Fibroblast of skin of abdomen (primary cell): ENCODE data around the gene CDH22.

ENCODE experiments used
- DNase-seq: peaks from one replicate; pipeline ENCODE4 v3.0.0-alpha.2; 2013

Gene CDH22

DNA sequence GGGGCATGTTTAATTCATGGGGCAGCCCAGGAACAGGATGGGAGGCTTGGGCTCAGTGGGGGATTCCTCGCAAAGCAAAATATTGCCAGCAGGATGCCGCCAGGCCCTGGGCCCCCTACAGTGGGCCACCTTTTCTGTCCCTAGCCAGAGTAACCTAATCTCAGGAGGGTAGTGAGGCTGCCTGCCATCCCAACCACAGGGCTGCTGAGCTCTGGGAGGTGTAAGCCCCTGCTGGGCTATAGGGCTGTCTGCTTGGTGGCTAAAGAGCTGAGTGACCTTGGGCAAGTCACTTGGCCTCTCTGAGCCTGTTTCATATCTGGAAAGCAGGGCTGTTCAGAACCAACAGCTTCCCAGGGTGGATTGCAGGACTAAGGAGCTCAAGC, 35.7 kb upstream of the CDH22 start:
- no peak for DNase-seq

DNA sequence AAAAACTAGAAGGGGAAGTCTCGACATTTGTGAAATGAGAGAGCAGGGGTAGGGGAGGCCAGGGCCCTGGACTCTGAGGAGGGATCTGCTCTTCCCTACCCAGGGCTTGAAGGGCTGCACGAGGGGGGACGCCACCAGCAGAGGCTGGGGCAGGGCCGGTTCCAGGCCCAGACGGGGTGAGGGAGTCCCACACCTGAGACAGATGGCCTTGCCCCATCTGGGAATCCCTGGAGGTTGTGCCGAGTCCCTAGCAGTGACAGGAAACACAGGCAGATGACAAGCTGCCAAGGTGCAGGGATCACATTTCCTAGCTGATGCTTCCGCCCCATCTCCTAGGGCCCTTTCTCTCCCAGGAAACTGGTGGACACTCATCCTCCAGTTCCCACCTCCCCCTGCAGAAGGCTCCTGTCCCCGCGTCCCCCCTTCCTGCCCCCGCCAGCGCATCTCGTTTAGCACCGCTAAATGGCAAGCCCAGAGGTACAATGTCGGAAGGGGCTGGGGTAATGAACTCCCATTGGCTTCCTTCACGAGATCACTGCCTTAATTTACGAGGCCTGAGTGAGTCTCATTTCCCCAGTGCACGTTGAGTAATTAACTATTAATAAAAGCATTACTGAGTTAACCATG, 35.2 kb upstream of the CDH22 start:
- DNase-seq: no peak

DNA sequence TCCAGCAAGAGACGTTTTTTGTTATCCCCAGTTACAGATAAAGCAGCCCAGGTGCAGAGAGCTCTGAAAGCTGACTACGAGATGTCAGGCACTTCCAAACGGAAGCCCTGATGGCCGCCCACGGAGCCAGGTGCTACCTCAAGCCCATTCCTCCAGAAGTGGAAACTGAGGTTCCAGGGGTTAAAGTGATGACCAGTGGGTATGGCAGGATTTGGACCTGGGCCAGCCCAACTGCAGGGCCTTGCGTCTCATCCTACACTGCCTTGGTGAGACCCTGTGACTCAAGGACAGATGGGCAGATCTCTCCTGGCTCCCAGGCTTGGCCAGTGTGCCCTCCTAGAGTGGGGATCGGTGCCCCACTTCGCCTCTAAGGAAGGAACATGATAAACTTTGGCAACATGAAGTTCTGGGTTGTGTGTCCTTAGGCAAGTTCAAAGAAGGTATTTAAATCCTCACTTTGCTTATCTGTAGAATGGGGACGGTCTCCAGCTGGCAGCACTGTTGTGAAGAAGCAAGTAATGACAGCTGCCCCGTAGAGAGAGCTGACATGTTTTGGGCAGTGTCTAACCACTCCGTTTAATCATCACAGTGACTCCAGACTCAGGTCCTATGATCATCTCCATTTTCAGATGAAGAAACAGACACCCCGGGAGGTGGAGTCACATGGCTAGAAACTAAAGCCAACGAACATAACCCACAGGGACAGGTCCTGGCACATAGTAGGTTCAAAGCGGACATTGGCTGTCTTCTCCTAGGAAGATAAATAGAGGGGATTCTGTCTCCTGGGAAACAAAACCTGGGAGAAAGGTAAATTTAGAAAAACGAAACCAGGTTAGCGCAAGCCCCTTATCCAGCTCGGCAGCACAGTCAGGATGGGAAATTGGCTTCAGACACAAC, 34.4 kb upstream of the CDH22 start:
- DNase-seq: no peak

GRCh38 chr20:46342010-46342378, 33.7 kb upstream of the CDH22 start:
- no peak for DNase-seq

DNA sequence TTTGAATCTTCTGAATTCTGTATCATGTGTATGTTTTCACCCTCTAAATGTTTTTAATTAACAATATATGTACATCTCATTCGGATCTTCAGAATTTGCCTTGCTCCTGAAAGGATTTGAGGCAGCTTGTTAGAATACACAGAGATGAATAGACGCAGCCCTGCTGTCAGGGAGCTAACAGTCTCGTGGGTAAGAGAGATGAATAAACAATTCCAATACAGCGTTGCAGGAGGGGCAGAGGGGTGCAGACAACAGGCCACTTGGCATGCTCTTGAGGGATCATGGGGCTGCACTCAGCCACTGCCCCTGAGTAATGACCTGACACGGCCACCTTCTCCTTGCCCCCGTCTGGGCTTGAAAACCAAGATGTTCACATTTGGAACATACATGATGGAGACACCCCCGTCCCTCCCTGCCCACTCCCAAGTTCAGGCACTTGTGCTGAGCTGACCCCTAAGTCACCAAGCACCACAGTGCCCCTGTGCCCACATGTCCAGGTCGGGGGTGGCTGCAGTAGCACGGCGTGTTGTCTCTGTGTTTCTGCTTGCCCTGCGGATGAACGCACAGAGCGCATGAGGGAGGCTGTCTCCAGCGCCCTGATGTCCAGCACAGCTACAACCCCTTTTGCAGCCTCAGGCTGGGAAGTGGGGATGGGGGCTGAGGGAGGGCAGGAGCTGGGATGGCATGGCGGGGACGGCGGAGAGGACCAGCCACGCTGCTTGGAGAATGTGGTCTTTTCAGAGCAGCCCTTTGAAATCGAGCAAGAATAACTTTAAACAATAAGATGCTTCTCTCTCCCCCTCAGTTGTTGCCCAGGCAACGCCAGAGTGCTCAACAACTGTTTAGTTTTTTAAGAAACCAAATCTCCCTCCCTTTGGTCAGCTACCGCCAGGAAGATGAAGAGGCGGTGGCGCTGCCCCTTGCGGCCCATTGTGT, 33.0 kb upstream of the CDH22 start:
- no peak for DNase-seq

GRCh38 chr20:46339037-46339436, 30.7 kb upstream of the CDH22 start:
- DNase-seq: no peak

DNA sequence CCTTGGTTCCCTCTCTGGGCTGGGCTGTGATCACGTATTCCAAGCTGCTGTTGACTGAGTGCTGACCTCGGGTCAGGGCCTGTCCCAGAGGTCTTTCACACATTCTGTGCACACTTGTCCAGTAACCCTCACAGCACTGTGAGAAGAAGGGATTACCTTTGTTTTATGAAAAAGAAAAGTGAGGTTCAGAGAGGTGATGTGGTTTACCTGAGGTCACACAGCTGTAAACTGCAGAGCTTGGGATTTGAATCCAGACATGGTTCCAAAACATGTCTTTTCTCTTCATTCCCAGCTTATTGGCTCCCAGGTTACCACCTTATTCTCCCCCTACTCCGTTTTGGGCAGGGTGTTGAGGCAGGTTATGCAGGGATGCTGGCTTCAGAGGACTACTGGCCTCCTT, 28.4 kb upstream of the CDH22 start:
- no peak for DNase-seq

DNA sequence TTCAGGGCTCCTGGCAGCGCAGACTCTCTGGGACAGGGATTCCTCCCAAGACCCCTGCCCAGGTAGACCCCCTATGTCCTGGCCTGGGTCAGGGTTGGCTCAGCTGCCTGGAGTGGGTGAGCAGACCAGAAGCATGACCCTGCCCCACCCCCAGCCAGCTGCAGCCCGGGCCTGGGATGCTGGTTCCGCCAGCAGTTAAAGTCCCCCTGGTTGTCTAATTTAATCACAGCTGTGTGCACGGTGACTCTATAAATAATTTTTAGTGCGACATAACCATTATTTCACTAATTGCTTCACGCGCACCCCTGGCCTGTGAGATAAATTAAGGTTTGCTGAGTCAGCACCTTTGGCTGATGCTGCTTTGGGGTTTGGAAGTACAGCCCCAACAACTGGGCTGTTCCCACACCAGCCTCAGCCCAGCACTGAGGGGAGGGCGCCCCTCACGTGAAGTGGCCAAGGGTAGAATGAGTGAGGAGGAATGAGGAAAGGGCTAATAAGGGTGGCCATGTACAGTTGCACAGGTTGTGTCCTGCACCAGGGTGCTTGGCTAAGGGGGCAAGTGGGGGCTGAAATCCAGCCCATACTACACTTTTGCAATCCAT, 26.1 kb upstream of the CDH22 start:
- DNase-seq: no peak

DNA sequence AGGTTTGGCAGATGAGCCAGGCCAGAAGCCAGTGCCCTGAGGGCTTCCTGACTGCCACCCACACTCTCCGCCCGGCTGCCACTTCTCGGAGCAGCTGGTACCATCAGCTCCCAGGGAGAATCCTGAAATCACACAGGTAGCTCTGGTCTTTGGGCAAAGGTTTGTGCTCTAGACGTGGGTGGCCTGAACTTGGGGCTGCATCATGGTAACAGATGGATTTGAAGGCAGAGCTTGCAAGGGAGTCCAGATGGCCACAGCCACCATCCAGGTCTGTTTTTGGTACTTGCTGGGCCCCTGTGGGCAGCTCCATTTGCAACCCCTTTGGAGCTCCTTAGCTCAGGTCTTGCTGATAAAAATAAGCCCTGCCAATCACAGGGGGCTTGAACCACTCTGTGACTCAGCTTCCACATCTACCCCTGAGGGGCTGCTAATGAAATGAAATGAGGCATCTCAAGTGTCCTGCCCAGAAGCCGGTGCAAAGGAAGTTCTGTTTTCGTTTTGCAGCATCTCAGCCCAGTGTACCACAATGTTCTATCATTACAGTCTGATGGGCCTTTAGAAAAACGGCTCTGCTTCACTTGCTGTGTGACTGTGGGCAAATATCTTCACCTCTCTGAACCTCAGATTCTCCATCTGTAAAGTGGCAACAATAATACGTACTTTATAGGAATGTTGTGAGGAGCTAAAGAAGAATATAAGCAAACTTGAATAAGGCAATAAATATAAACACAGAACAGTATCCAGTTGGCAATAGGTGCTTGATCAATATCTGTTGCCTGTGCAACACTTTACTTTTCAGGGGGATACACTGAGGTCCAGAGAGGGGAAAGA, 25.1 kb upstream of the CDH22 start:
- DNase-seq: no peak

DNA sequence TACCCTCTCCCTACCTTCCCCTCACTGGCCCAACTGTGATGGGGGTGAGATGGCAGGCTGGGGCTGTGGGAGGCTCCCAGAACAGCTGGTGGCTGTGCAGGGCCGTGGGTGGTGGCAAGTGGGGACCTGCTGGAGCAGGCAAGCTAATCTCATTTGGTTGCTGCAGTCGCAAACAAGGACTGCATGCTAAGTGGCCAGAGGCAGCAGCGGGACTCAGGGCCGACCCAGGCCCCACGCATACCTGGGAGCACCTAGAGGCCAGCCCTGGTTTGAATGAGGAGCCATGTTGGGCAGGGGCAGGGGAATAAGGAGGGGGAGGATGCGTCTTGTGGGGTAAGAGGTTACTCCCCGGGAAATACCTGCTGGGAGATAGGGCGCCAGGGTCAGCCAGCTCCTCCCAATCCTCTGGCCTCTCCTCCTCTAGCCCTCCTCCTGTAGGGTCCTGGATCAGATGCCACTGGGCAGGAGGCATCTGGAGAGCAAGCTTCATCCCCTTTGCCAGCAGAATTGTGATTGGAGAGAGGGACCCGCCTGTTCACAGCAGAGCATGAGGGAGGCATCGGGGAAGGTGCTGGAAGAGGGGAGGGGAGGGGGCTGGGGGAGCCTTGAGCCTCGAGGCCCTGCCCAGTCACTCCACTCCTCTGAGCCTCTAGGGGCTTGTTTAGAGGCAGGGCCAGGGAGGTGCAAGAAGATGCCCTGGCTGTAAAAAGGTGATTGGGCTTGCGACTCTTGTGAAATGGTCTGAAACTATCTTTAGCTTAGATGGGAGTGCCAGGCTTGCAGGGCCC, 24.3 kb upstream of the CDH22 start:
- no peak for DNase-seq

DNA sequence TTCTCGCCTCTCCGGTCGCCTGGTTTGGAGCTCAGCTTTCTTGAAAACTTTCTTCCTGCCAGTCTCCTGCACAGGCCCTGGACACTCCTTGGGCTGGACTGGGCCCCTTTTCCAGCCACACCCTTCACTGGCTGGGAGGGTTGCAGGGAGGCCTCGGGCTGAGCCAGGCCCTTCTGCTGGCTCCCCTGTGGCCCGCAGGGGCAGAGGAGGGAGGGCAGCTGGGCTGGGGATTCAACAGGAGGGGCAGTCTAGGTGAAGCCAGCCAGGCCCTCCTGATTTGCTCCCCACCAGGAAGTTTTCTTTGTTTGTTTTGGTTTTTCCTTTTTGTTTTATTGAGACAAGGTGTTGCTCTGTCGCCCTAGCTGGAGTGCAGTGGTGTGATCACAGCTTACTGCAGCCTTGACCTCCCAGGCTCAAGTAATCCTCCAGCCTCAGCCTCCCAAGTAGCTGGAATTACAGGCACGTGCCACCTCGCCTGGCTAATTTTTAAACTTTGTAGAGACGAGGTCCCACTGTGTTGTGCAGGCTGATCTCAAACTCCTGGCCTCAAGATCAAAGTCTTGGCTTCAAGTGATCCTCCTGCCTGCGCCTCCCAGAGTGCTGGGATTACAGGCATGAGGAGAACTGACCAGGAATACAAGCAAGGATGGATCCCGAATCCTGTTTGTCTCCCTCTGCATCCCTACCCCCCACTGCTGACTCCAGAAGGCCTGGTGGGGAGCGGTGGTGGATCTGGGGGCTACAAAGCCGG, 23.5 kb upstream of the CDH22 start:
- DNase-seq: no peak

- DNase-seq: no peak
Measured at GRCh38 chr20:46330831-46331371, 22.6 kb upstream of the CDH22 start.

- no peak for DNase-seq
Measured at GRCh38 chr20:46330072-46330763, 21.9 kb upstream of the CDH22 start.

DNA sequence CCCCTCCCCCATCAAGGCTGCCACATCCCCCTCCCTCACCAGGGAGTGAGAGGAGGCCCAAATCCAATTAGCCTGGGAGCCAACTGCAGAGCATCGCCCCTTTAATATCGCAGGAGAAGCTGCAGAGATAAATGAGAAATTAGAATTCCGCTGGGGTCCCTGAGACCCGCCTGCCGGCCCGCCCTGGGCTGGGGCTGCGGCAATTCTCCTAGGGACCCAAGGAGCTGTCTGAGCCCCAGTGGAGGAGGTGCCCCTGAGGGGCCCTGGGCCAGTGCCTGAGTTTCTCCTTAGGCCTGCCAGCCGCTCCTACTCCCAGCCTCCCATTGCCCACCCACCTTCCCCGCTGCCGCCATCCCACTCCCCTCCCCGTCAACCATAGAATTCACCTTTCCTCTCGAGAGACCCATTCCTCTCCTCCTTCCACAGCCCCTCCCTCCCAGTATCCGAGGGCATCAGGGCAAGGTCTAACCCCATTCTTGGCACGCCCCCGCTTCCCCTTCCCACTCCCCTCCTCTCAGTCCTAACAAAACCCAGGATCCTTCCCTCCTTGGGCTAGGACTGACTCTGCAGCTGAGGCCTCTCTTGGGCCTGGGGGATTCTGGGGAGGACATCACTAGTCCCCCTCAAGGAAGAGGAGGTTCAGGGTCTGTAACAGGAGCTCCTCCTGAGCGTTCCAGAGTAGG, 20.0 kb upstream of the CDH22 start:
- no peak for DNase-seq

DNA sequence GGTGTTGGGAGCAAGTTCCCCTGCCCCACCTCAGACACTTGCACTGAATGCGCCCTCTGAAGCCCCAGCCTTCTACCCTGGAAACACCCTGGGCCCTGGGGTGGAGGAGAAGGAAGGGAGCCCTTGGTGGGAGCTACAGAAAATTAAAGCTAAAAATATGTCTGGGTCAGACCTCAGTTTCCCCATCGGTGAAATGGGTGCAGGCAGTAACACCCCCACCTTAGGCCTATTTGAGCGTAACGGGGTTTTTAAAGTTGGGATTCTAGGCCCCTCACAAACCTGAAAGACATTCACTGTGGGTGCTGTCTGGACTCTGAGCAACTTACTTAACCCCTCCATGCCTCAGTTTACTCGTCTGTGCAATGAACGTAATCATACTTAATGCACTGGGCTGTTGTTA, 19.3 kb upstream of the CDH22 start:
- DNase-seq: no peak

DNA sequence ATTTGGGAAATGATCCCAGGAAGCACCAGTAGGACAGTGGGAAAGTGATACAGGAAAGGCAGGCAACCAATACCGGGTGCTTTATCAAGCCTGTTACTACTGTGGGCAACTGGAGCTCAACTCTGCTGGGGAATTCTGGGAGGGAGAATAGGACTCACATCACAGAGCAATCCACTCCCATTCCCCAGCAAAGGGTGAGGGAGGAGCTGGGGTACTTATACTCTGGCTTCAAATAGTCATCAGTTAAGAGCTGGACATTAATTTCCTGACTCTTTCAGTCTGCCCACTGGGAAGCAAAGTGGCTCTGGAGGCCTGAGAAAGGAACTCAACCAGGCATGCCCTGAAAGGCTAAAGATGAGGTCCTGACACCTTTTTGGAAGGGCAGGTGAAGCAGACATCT, 17.5 kb upstream of the CDH22 start:
- DNase-seq: no peak

DNA sequence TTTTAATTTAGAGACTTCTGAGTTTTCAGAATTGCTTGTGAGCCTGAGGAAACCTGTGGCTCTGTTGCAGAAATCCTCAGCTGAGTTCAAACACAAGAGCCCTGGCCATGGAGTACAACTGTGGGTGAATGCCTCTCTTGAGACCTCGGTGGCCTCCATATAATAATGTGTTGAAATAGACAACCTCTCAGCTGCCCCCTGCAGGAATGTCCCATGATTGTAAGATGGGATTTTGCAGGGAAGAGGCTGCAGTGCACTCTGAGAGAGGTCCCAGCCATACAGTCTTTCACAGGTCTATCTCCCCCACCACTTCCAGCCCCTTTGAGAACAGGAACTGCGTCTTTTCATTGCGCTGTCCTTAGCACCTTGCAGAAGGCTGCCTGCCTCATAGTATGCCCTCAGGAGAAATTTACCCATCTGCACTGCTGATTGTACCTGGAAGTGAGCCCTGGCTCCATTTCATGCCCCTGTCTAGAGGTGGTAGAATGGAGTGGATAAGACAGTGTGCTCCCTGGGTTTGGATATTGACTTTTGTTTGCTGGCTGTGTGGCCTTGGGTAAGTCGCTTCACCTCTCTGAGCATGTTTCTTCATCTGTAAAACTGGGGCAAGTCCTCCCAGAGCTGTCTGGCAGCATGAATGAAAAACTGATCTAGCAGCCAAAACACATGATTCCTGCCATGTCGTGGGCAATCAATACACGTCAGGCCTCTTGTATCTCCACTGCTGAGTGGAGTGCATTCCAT, 16.8 kb upstream of the CDH22 start:
- no peak for DNase-seq

DNA sequence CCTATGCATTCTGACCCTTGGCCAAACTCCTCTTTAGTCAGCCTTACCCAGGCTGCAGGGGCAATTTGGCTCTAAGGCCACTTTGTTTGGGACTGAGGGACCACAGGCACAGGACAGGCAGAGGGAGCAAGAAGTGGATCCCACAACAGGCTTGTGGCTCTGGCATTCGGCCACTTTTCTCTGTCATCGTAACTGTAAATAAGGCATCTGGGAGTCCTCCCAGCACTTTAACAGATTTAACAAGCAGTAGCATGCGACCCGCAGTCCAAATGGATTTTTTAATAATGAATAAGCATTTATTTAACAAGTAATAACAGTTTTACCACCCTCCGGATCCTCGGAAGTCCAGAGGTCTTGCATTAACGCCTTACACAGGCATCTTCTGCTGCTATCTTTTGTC, 16.1 kb upstream of the CDH22 start:
- DNase-seq: no peak
